GM12878 (cell line): ENCODE results near the gene RPS6KA4. TPM values are rescaled to one million over a fixed set of nuclear protein-coding genes. Genes with fewer than 3 reads are reported as not detected.

Source experiments
- ATAC-seq: fragments of 200-7000 bp; cut with Tn5 transposase; 3 replicates; pipeline ENCODE4 v1.9.1; 2020; ENCODE audit warnings: mild to moderate bottlenecking, moderate library complexity
- BruUV-seq: library from RNA; stranded (reverse); fragments of 400-500 nt; replicated peaks from 2 replicates; lab custom pipeline; 2021; lab: Mats Ljungman, UMichigan
- CTCF ChIA-PET: fragments of 300-600 bp; sonication (Branson Sonifier 250); formaldehyde crosslinking; extraction: SDS; loops from one replicate; lab custom pipeline; 2021; ENCODE audit warnings: inconsistent platforms; lab: Yijun Ruan, JAX
- POLR2A ChIA-PET: fragments of 350-600 bp; formaldehyde crosslinking; extraction: SDS; loops from one replicate; lab custom pipeline; 2021; ENCODE audit warnings: inconsistent platforms; lab: Charles Lee
- RAD21 ChIA-PET: fragments of 300-600 bp; sonication (Branson Sonifier 250); formaldehyde crosslinking; loops from one replicate; lab custom pipeline; 2023; ENCODE audit warnings: antibody characterized with exemption; ENCODE audit not compliant: unreplicated experiment; lab: Charles Lee
- SMC1A ChIA-PET: fragments of 300-600 bp; sonication (Branson Sonifier 250); formaldehyde crosslinking; loops from one replicate; lab custom pipeline; 2023; ENCODE audit not compliant: unreplicated experiment, uncharacterized antibody; lab: Charles Lee
- DNase-seq: peaks from one replicate; pipeline ENCODE4 v3.0.0-alpha.2; 2011; ENCODE audit warnings: low read depth, low spot score
- FAIRE-seq: peaks from 3 replicates; lab custom pipeline; 2011; peaks lifted over from hg19 to GRCh38; lab: Jason Lieb, UNC
- H2AFZ ChIP-seq: 2 replicates; pipeline ENCODE4 v1.6.0; 2011; ENCODE audit warnings: low read depth, low read length, control low read depth; ENCODE audit not compliant: control insufficient read depth
- H3K27ac ChIP-seq: 2 replicates; pipeline ENCODE4 v1.5.1; 2011; ENCODE audit warnings: control low read depth; ENCODE audit not compliant: control insufficient read depth, insufficient read depth
- H3K27me3 ChIP-seq, 2 experiments: replicated peaks in 1 of 2; 2 replicates each; pipeline versions ENCODE4 v1.6.0 to v1.6.1; 2011; ENCODE audit warnings: low read length in 1 of 2; ENCODE audit not compliant: control insufficient read depth in 2 of 2, insufficient read depth in 2 of 2
- H3K36me3 ChIP-seq, 2 experiments: 2 replicates each; pipeline ENCODE4 v1.5.1; 2011; ENCODE audit warnings: low read length in 1 of 2; ENCODE audit not compliant: control insufficient read depth in 2 of 2, insufficient read depth in 2 of 2
- H3K4me1 ChIP-seq: 2 replicates; pipeline ENCODE4 v1.6.1; 2011; ENCODE audit warnings: mild to moderate bottlenecking, low read length, moderate library complexity, mixed read lengths; ENCODE audit not compliant: control insufficient read depth, insufficient read depth
- H3K4me2 ChIP-seq: 2 replicates; pipeline ENCODE4 v1.6.0; 2011; ENCODE audit warnings: control low read depth; ENCODE audit not compliant: control insufficient read depth, insufficient read depth
- H3K4me3 ChIP-seq: fragments of 200-600 bp; sonication (generic); 2 replicates; pipeline ENCODE4 v1.5.1; 2016
- H3K79me2 ChIP-seq: 2 replicates; pipeline ENCODE4 v1.6.0; 2011; ENCODE audit warnings: low read length; ENCODE audit not compliant: control insufficient read depth, insufficient read depth
- H3K9ac ChIP-seq: 2 replicates; pipeline ENCODE4 v1.8.0; 2011; ENCODE audit warnings: low read length, control low read depth, mixed read lengths; ENCODE audit not compliant: control insufficient read depth, insufficient read depth
- H3K9me3 ChIP-seq: replicated peaks from 3 replicates; pipeline ENCODE4 v1.5.1; 2011; ENCODE audit warnings: mild to moderate bottlenecking, low read length; ENCODE audit not compliant: control insufficient read depth, insufficient read depth
- H4K20me1 ChIP-seq: 2 replicates; pipeline ENCODE4 v1.6.0; 2011; ENCODE audit not compliant: control insufficient read depth, insufficient read depth
- BACH1 ChIP-seq: fragments of 450-650 bp; IDR thresholded peaks from 2 replicates; pipeline ENCODE4 v1.6.1; 2017; ENCODE audit warnings: mild to moderate bottlenecking, borderline replicate concordance
- IKZF2 ChIP-seq, 2 experiments: fragments of 450-650 bp; IDR thresholded peaks; 2 replicates each; pipeline ENCODE4 v1.6.1; 2017; ENCODE audit warnings: mild to moderate bottlenecking in 2 of 2, moderate library complexity in 2 of 2
- IRF4 ChIP-seq: IDR thresholded peaks from 2 replicates; pipeline ENCODE4 v1.6.1; 2011; ENCODE audit warnings: low read depth, low read length
- KLF5 ChIP-seq: fragments of 450-650 bp; IDR thresholded peaks from 2 replicates; pipeline ENCODE4 v1.6.1; 2014; ENCODE audit warnings: mild to moderate bottlenecking; ENCODE audit not compliant: partially characterized antibody
- PKNOX1 ChIP-seq: fragments of 450-650 bp; IDR thresholded peaks from 2 replicates; pipeline ENCODE4 v1.6.1; 2016; ENCODE audit warnings: mild to moderate bottlenecking
- SREBF1 ChIP-seq: IDR thresholded peaks from 2 replicates; pipeline ENCODE4 v1.6.1; 2012; ENCODE audit warnings: mild to moderate bottlenecking, low read length
- SUZ12 ChIP-seq: fragments of 200-600 bp; sonication (generic); IDR thresholded peaks from one replicate; pipeline ENCODE4 v1.6.1; 2018; ENCODE audit warnings: antibody characterized with exemption, mild to moderate bottlenecking; ENCODE audit not compliant: unreplicated experiment
- TARDBP ChIP-seq: IDR thresholded peaks from 2 replicates; pipeline ENCODE4 v1.6.1; 2016; ENCODE audit warnings: borderline replicate concordance
- TCF12 ChIP-seq: IDR thresholded peaks from 2 replicates; pipeline ENCODE4 v1.6.1; 2011; ENCODE audit warnings: low read depth, mild to moderate bottlenecking, low read length
- YBX1 ChIP-seq: fragments of 450-650 bp; IDR thresholded peaks from 2 replicates; pipeline ENCODE4 v1.6.1; 2016; ENCODE audit warnings: antibody characterized with exemption
- YY1 ChIP-seq: IDR thresholded peaks from 2 replicates; pipeline ENCODE4 v1.6.1; 2011; ENCODE audit warnings: low read depth, mild to moderate bottlenecking, low read length
- WGBS: methylation state at CpG from one replicate; pipeline ENCODE4 v1.1.6; 2016; ENCODE audit warnings: low lambda C conversion rate; ENCODE audit not compliant: insufficient replicate concordance, insufficient coverage; ENCODE audit errors: missing lambda C conversion rate; 5-methylcytosine and 5-hydroxymethylcytosine counted together
- in situ Hi-C: fragments of 300-500 bp; cut with MboI; formaldehyde crosslinking; loops from 9 replicates; pipeline ENCODE4 v1.14.3; 2018; ENCODE audit warnings: mixed read lengths
- intact Hi-C: fragments of 100-400 bp; cut with micrococcal nuclease; formaldehyde crosslinking; loops from one replicate; pipeline ENCODE4 v1.14.2; 2022; ENCODE audit not compliant: unreplicated experiment
- polyA plus RNA-seq, 11 experiments: library from polyadenylated mRNA; depleted of rRNA in 4 of 11; unstranded in 6 of 11; stranded (reverse) in 5 of 11; fragments of >200 nt; fragmentation: Nextera tagmentation in 4 of 11; fragmentation: Illumina TruSeq in 1 of 11; extraction: Ambion mirVana in 4 of 11; extraction: Trizol in 1 of 11; gene quantifications; 1 replicate in 1 of 11; 2 replicates in 10 of 11; pipeline versions ENCODE4 v1.2.1 to v1.2.3, GENCODE V29; 2011 to 2016; ENCODE audit warnings: inconsistent platforms in 2 of 11, missing spikeins in 2 of 11, low read depth in 1 of 11
- total RNA-seq, 4 experiments: library from RNA; depleted of rRNA in 3 of 4; stranded (reverse); fragments of >200 nt in 3 of 4; fragmentation: Illumina TruSeq in 1 of 4; extraction: Trizol in 1 of 4; gene quantifications; 2 replicates each; pipeline versions ENCODE4 v1.2.1 to v1.2.3, GENCODE V29; 2013 to 2021

The RPS6KA4 gene
- total and polyA plus RNA-seq, 10 of the 15 experiments (the other 5 are each of a cell fraction or from before 2014, with no cell fraction given): 0.34 to 32.6 (median 11.3) TPM

- ChIA-PET POLR2A (no interaction called here), SMC1A (no interaction called here), CTCF (no interaction called here), RAD21 (no interaction called here)
- DNase-seq (no peak), FAIRE-seq (no peak), ATAC-seq (no peak)
- no peak overlapping the region for H2AFZ ChIP-seq
- no peak overlapping the region for H3K4me3 ChIP-seq
- H3K9ac ChIP-seq: no peak overlapping the region
- no TSS peak for BruUV-seq
- no peaks in the 10 kb centered on the region for H3K36me3 ChIP-seq
- TF ChIP-seq TCF12: no peak
- TF ChIP-seq PKNOX1: no peak
- TF ChIP-seq YBX1: no peak
- no peaks in the 10 kb centered on the region for H3K79me2 ChIP-seq
- H3K4me1 ChIP-seq: no peaks in the 10 kb centered on the region
- H3K9me3 ChIP-seq: no peaks in the 10 kb centered on the region
- H3K4me2 ChIP-seq: no peak overlapping the region
- H3K27ac ChIP-seq: no peak overlapping the region
- in situ Hi-C loops (no loop called here), intact Hi-C loops (no loop called here)
- 33% methylated on average over 3 of the region's 3 CpGs for WGBS
- H3K27me3 ChIP-seq: no peaks in the 10 kb centered on the region; a peak in 1 of 4 replicates
- no peaks in the 10 kb centered on the region for H4K20me1 ChIP-seq
Observed at GRCh38 chr11:64400667-64401066, 41.7 kb downstream of the RPS6KA4 start.

GRCh38 chr11:64401775-64402174 is 42.8 kb downstream of the RPS6KA4 start:
- no peak for TF ChIP-seq SREBF1
- TF ChIP-seq BACH1: no peak
- TF ChIP-seq IRF4: no peak
- no peak for TF ChIP-seq KLF5
- TF ChIP-seq SUZ12: no peak
- TF ChIP-seq YY1: no peak
- no peak for TF ChIP-seq TARDBP
- no peak for TF ChIP-seq IKZF2 (IDR thresholded peaks at IDR 0.05)
- 26% methylated on average over 7 of the region's 7 CpGs for WGBS
- Histone ChIP-seq H3K27ac (no peak overlapping the region), H4K20me1 (no peaks in the 10 kb centered on the region), H3K36me3 (no peaks in the 10 kb centered on the region), H3K79me2 (no peaks in the 10 kb centered on the region), H3K4me2 (no peak overlapping the region), H3K4me3 (no peak overlapping the region), H3K9me3 (no peaks in the 10 kb centered on the region), H3K9ac (no peak overlapping the region), H3K27me3 (no peaks in the 10 kb centered on the region; a peak in 1 of 4 replicates), H2AFZ (no peak overlapping the region), H3K4me1 (no peaks in the 10 kb centered on the region)
- BruUV-seq: no TSS peak
- FAIRE-seq (no peak), DNase-seq (no peak), ATAC-seq (no peak)
- RAD21 ChIA-PET: no interaction called here
- CTCF ChIA-PET: no interaction called here
- POLR2A ChIA-PET: no interaction called here
- in situ Hi-C loops: no loop called here
- intact Hi-C loops: no loop called here
- SMC1A ChIA-PET: no interaction called here
